ENCODE measurements around the gene MAN1C1.

- TF ChIP-seq CTCF (IDR thresholded peaks at IDR 0.05; ENCODE audit: borderline replicate concordance, extremely low read depth, low read length, poor library complexity, severe bottlenecking) (no peak), EZH2 (IDR thresholded peaks at IDR 0.05; ENCODE audit: borderline replicate concordance, low read depth, low read length, severe bottlenecking) (no peak)
These were observed 203.1 kb downstream of the MAN1C1 start, which contains the start of gene MTFR1L for GRCh38 chr1:25819491-25820246.
